Right cardiac atrium (tissue), 5 donors: Measurements from ENCODE around the gene ZNF622. TPM values are rescaled to one million over a fixed set of nuclear protein-coding genes. Genes with fewer than 3 reads are reported as not detected.
"Not testable (repeated sequence)": the region's sequence is repeated elsewhere in the genome, so short reads cannot be mapped to it uniquely, and the experiment has no call there.

ENCODE experiments used
- ATAC-seq, 2 donors: fragments of 200-7000 bp; cut with Tn5 transposase; one replicate each; pipeline versions ENCODE4 v1.8.0 to v1.9.1; 2020; ENCODE audit warnings: moderate library complexity in 2 of 2, mild to moderate bottlenecking in 1 of 2
- DNase-seq, 3 donors: peaks; one replicate each; pipeline ENCODE4 v3.0.0-alpha.2; 2020
- H3K27ac ChIP-seq: one replicate; pipeline ENCODE4 v1.5.1; 2013; ENCODE audit warnings: mild to moderate bottlenecking, low read length, control low read depth, moderate library complexity
- H3K27me3 ChIP-seq: one replicate; pipeline ENCODE4 v1.6.1; 2013; ENCODE audit not compliant: control insufficient read depth, insufficient read depth
- H3K4me1 ChIP-seq: one replicate; pipeline ENCODE4 v1.6.1; 2013; ENCODE audit warnings: low read length; ENCODE audit not compliant: control insufficient read depth, insufficient read depth
- H3K4me3 ChIP-seq: one replicate; pipeline ENCODE4 v1.5.1; 2013; ENCODE audit warnings: low read length, control low read depth
- H3K9me3 ChIP-seq: one replicate; pipeline ENCODE4 v1.6.1; 2013; ENCODE audit warnings: low read length; ENCODE audit not compliant: control insufficient read depth
- WGBS: extraction: QIAGEN DNeasy Blood & Tissue Kit; methylation state at CpG from one replicate; pipeline ENCODE4 v1.1.7; 2013; 5-methylcytosine and 5-hydroxymethylcytosine counted together
- intact Hi-C, 4 donors: fragments of 100-400 bp; cut with DNase I; formaldehyde crosslinking; loops; one replicate each; pipeline versions ENCODE4 v1.11.0 to v1.14.0; 2022 to 2023
- polyA plus RNA-seq: library from polyadenylated mRNA; stranded (reverse); fragments of 200-250 nt; gene quantifications from one replicate; pipeline ENCODE4 v1.2.3, GENCODE V29; 2013
- total RNA-seq, 4 donors: library from RNA; stranded (reverse); fragmentation: NEBNext Ultra II Directional; extraction: Animal tissue kit (Norgen Biotek cat#: 25700); gene quantifications; one replicate each; pipeline ENCODE4 v1.2.1, GENCODE V29; 2021
- donor health status: healthy with polysubstance abuse.
- donor health status: DM: no; HTN: yes; CAD: no.
- donor health status: DM: no; HTN: no; CAD: no.
- donor health status: DM: no; HTN: yes; CAD: no; lungs with severe emphysema.
- donor health status: DM: yes; HTN: yes; CAD: no.

Gene ZNF622
- total and polyA plus RNA-seq, 5 donors: 35.9 to 51.0 (median 40.9) TPM

- WGBS: 92% methylated on average over 6 of the region's 6 CpGs
- intact Hi-C loops: loop anchor here in 3 of 4 donors (10.0 kb wide), 3 partner anchors 184 to 724 kb away; no protein-coding TSS in a partner anchor
- ATAC-seq: no peak
- Histone ChIP-seq H3K27ac (no peak overlapping the region), H3K27me3 (no peaks in the 10 kb centered on the region), H3K9me3 (no peaks in the 10 kb centered on the region), H3K4me1 (no peaks in the 10 kb centered on the region), H3K4me3 (no peak overlapping the region)
- no peak for DNase-seq
Observed at GRCh38 chr5:16480821-16481538, 15.4 kb upstream of the ZNF622 start.

- H3K27ac ChIP-seq: no peak overlapping the region
- DNase-seq (no peak), ATAC-seq (no peak)
- no peaks in the 10 kb centered on the region for H3K27me3 ChIP-seq
- no peak overlapping the region for H3K4me3 ChIP-seq
- H3K4me1 ChIP-seq: no peaks in the 10 kb centered on the region
- intact Hi-C loops: loop anchor here in 3 of 4 donors (10.0 kb wide), 3 partner anchors 185 to 725 kb away; no protein-coding TSS in a partner anchor
- H3K9me3 ChIP-seq: no peaks in the 10 kb centered on the region
Observed at GRCh38 chr5:16480144-16480543, 14.5 kb upstream of the ZNF622 start.

- intact Hi-C loops: no loop called here
- Histone ChIP-seq H3K9me3 (no peaks in the 10 kb centered on the region), H3K4me3 (no peak overlapping the region), H3K4me1 (no peaks in the 10 kb centered on the region), H3K27ac (no peak overlapping the region), H3K27me3 (no peaks in the 10 kb centered on the region)
- DNase-seq: no peak
- WGBS: 19% methylated on average over 3 of the region's 3 CpGs
- ATAC-seq: no peak
Observed at GRCh38 chr5:16477541-16477940, 11.9 kb upstream of the ZNF622 start.

GRCh38 chr5:16476417-16476816 is 10.8 kb upstream of the ZNF622 start:
- H3K4me1 ChIP-seq, H3K27me3 ChIP-seq, H3K9me3 ChIP-seq, ATAC-seq, DNase-seq, intact Hi-C loops, H3K4me3 ChIP-seq, H3K27ac ChIP-seq: not testable (repeated sequence)
- WGBS: 99% methylated on average over 3 of the region's 3 CpGs

- intact Hi-C loops: no loop called here
- Histone ChIP-seq H3K4me3 (no peak overlapping the region), H3K27ac (no peak overlapping the region), H3K27me3 (no peaks in the 10 kb centered on the region), H3K4me1 (peaks cover 3% of the 10 kb centered on the region), H3K9me3 (no peaks in the 10 kb centered on the region)
- ATAC-seq: no peak
- no peak for DNase-seq
- WGBS: 39% methylated on average over 3 of the region's 3 CpGs
Observed at GRCh38 chr5:16471387-16471786, 5.8 kb upstream of the ZNF622 start.

- intact Hi-C loops: loop anchor here in 1 of 4 donors (10.0 kb wide), 1 partner anchor 313 kb away; no protein-coding TSS in a partner anchor
- Histone ChIP-seq H3K4me1 (peaks cover 3% of the 10 kb centered on the region), H3K4me3 (no peak overlapping the region), H3K27ac (peak overlapping the region; percentile 93), H3K27me3 (no peaks in the 10 kb centered on the region), H3K9me3 (no peaks in the 10 kb centered on the region)
- DNase-seq (no peak), ATAC-seq (peak in 1 of 2 donors; percentile 24)
- 56% methylated on average over 3 of the region's 3 CpGs for WGBS
Observed at GRCh38 chr5:16467363-16468219, 2.0 kb upstream of the ZNF622 start.

GRCh38 chr5:16464664-16465543 is 696 bp downstream of the ZNF622 start:
- DNase-seq (peak; percentile 10 to 62 (median 44)), ATAC-seq (peak in 1 of 2 donors; percentile 3)
- Histone ChIP-seq H3K27me3 (no peaks in the 10 kb centered on the region), H3K4me1 (peaks cover 5% of the 10 kb centered on the region), H3K27ac (peak overlapping the region; percentile 65), H3K9me3 (peaks cover 2% of the 10 kb centered on the region), H3K4me3 (peak overlapping the region; percentile 77)
- WGBS: 6% methylated on average over 40 of the region's 40 CpGs
- intact Hi-C loops: loop anchor here in 1 of 4 donors (10.0 kb wide), 1 partner anchor 310 kb away; no protein-coding TSS in a partner anchor

GRCh38 chr5:16464231-16464630 is 1.4 kb downstream of the ZNF622 start:
- H3K4me1 ChIP-seq: peaks cover 2% of the 10 kb centered on the region
- intact Hi-C loops: loop anchor here in 1 of 4 donors (10.0 kb wide), 1 partner anchor 309 kb away; no protein-coding TSS in a partner anchor
- ATAC-seq (no peak), DNase-seq (no peak)
- no peaks in the 10 kb centered on the region for H3K27me3 ChIP-seq
- H3K27ac ChIP-seq: peak overlapping the region; percentile 23
- 88% methylated on average over 1 of the region's 1 CpG for WGBS
- H3K9me3 ChIP-seq: peaks cover 2% of the 10 kb centered on the region
- peak overlapping the region; percentile 77 for H3K4me3 ChIP-seq

GRCh38 chr5:16461782-16462181 is 3.8 kb downstream of the ZNF622 start:
- WGBS: 51% methylated on average over 1 of the region's 1 CpG
- Histone ChIP-seq H3K27me3 (no peaks in the 10 kb centered on the region), H3K4me3 (no peak overlapping the region), H3K27ac (peak overlapping the region; percentile 63), H3K4me1 (peaks cover 2% of the 10 kb centered on the region), H3K9me3 (peaks cover 2% of the 10 kb centered on the region)
- ATAC-seq (no peak), DNase-seq (no peak)
- intact Hi-C loops: loop anchor here in 1 of 4 donors (10.0 kb wide), 1 partner anchor 307 kb away; no protein-coding TSS in a partner anchor

- 98% methylated on average over 1 of the region's 1 CpG for WGBS
- intact Hi-C loops: loop anchor here in 1 of 4 donors (10.0 kb wide), 1 partner anchor 306 kb away; no protein-coding TSS in a partner anchor
- no peak overlapping the region for H3K27ac ChIP-seq
- peaks cover 3% of the 10 kb centered on the region for H3K4me1 ChIP-seq
- no peaks in the 10 kb centered on the region for H3K27me3 ChIP-seq
- ATAC-seq (no peak), DNase-seq (no peak)
- peaks cover 2% of the 10 kb centered on the region for H3K9me3 ChIP-seq
- no peak overlapping the region for H3K4me3 ChIP-seq
Observed at GRCh38 chr5:16461026-16461425, 4.6 kb downstream of the ZNF622 start.
